KBM-7 (cell line): ENCODE results near the gene TRUB2.

ENCODE experiments used
- DNase-seq: peaks from one replicate; pipeline ENCODE4 v3.0.0-alpha.2; 2015
- in situ Hi-C: fragments of 300-500 bp; cut with MboI; formaldehyde crosslinking; loops from 2 replicates; pipeline ENCODE4 v1.14.3; 2020; ENCODE audit warnings: low sequenced_read_pairs, low pct_unique_long_range_greater_than_20kb, mixed read lengths

TRUB2 gene

GRCh38 chr9:128322404-128323211 lies at the start of gene TRUB2, which contains the start of gene COQ4:
TRUB2 (minus strand) TSS chr9:128322447; CDS start chr9:128322408, 39 bp downstream.
COQ4 (plus strand) TSS chr9:128322839; CDS start chr9:128322859, 20 bp downstream.
- in situ Hi-C loops, result no loop called here
- DNase-seq, result peak; percentile 98

GRCh38 chr9:128371630-128372117 lies 49.4 kb upstream of the TRUB2 start:
- in situ Hi-C loops, result no loop called here
- DNase-seq, result peak; percentile 12

- in situ Hi-C loops, result no loop called here
- DNase-seq, result peak; percentile 98
Measured at GRCh38 chr9:128370752-128371629, 48.7 kb upstream of the TRUB2 start, which contains the start of gene URM1. URM1 (plus strand) TSS chr9:128371374; CDS start chr9:128371381, 7 bp downstream.

- in situ Hi-C loops, result no loop called here
- DNase-seq, result no peak
Measured at GRCh38 chr9:128370367-128370751, 48.1 kb upstream of the TRUB2 start.

- in situ Hi-C loops, result no loop called here
- DNase-seq, result no peak
Measured at GRCh38 chr9:128369024-128369706, 46.9 kb upstream of the TRUB2 start.

GRCh38 chr9:128365525-128365924 lies 43.3 kb upstream of the TRUB2 start:
- no peak for DNase-seq
- in situ Hi-C loops, result no loop called here

- in situ Hi-C loops, result no loop called here
- no peak for DNase-seq
Measured at GRCh38 chr9:128362774-128363173, 40.5 kb upstream of the TRUB2 start.

GRCh38 chr9:128361986-128362646 lies 39.9 kb upstream of the TRUB2 start:
- DNase-seq, result peak; percentile 78
- in situ Hi-C loops, result no loop called here

GRCh38 chr9:128361296-128361985 lies 39.2 kb upstream of the TRUB2 start:
- in situ Hi-C loops, result no loop called here
- DNase-seq, result no peak

GRCh38 chr9:128360826-128361225 lies 38.6 kb upstream of the TRUB2 start:
- in situ Hi-C loops, result no loop called here
- DNase-seq, result no peak

- DNase-seq, result no peak
- in situ Hi-C loops, result no loop called here
Measured at GRCh38 chr9:128358861-128359260, 36.6 kb upstream of the TRUB2 start.

- DNase-seq, result no peak
- in situ Hi-C loops, result no loop called here
Measured at GRCh38 chr9:128358090-128358489, 35.8 kb upstream of the TRUB2 start.

GRCh38 chr9:128355451-128355850 lies 33.2 kb upstream of the TRUB2 start:
- DNase-seq, result no peak
- in situ Hi-C loops, result no loop called here

- in situ Hi-C loops, result no loop called here
- no peak for DNase-seq
Measured at GRCh38 chr9:128349772-128350171, 27.5 kb upstream of the TRUB2 start.

GRCh38 chr9:128349125-128349524 lies 26.9 kb upstream of the TRUB2 start:
- in situ Hi-C loops, result no loop called here
- no peak for DNase-seq

GRCh38 chr9:128344931-128345605 lies 22.8 kb upstream of the TRUB2 start:
- in situ Hi-C loops, result no loop called here
- no peak for DNase-seq

GRCh38 chr9:128343855-128344254 lies 21.6 kb upstream of the TRUB2 start:
- in situ Hi-C loops, result no loop called here
- DNase-seq, result no peak
